SK-N-SH (cell line): ENCODE measurements around the gene ZNF664.

Experiments used
- EP300 ChIP-seq, 2 experiments: IDR thresholded peaks; 2 replicates each; pipeline versions ENCODE4 v1.4.0 to v1.6.1; 2012; ENCODE audit warnings: borderline replicate concordance in 1 of 2, low read depth in 1 of 2, low read length in 1 of 2
- EZH2phosphoT487 ChIP-seq: fragments of 200-600 bp; sonication (generic); IDR thresholded peaks from 2 replicates; pipeline ENCODE4 v1.6.1; 2017; ENCODE audit warnings: low read depth, mixed run types, mild to moderate bottlenecking, antibody characterized with exemption, moderate library complexity, borderline replicate concordance
- GABPA ChIP-seq: IDR thresholded peaks from 2 replicates; pipeline ENCODE4 v1.4.0; 2012; ENCODE audit warnings: low read depth, mild to moderate bottlenecking
- GATA2 ChIP-seq: sonication (generic); formaldehyde crosslinking; IDR thresholded peaks from 2 replicates; pipeline ENCODE4 v1.5.0; 2020; ENCODE audit warnings: mild to moderate bottlenecking, missing genetic modification reagents
- POLR2AphosphoS5 ChIP-seq: IDR thresholded peaks from 2 replicates; pipeline ENCODE4 v1.6.1; 2012; ENCODE audit warnings: low read depth, low read length
- RFX5 ChIP-seq: IDR thresholded peaks from 2 replicates; pipeline ENCODE4 v1.6.1; 2012; ENCODE audit warnings: mild to moderate bottlenecking, improper control_type of control experiment, low read length
- SIN3A ChIP-seq: IDR thresholded peaks from 2 replicates; pipeline ENCODE4 v1.6.1; 2012; ENCODE audit warnings: low read depth, mild to moderate bottlenecking, low read length, moderate library complexity, borderline replicate concordance
- TAF1 ChIP-seq: IDR thresholded peaks from 2 replicates; pipeline ENCODE4 v1.6.1; 2012; ENCODE audit warnings: low read depth, mild to moderate bottlenecking, low read length, moderate library complexity, borderline replicate concordance
- TCF12 ChIP-seq: IDR thresholded peaks from 2 replicates; pipeline ENCODE4 v1.4.0; 2012
- YY1 ChIP-seq: IDR thresholded peaks from 2 replicates; pipeline ENCODE4 v1.4.0; 2012; ENCODE audit warnings: low read depth, mild to moderate bottlenecking
- TF ChIP-seq, protein P1 (sequence below): fragments of 200-600 bp; sonication (generic); IDR thresholded peaks from 2 replicates; pipeline ENCODE4 v1.6.1; 2017; ENCODE audit warnings: antibody characterized with exemption, mild to moderate bottlenecking, moderate library complexity
- TF ChIP-seq, protein P2 (sequence below): IDR thresholded peaks from 2 replicates; pipeline ENCODE4 v1.6.1; 2012; ENCODE audit warnings: mild to moderate bottlenecking, low read depth, low read length, moderate library complexity
- TF ChIP-seq, protein P3 (sequence below): IDR thresholded peaks from 2 replicates; pipeline ENCODE4 v1.4.0; 2012; ENCODE audit warnings: low read depth

DNA sequence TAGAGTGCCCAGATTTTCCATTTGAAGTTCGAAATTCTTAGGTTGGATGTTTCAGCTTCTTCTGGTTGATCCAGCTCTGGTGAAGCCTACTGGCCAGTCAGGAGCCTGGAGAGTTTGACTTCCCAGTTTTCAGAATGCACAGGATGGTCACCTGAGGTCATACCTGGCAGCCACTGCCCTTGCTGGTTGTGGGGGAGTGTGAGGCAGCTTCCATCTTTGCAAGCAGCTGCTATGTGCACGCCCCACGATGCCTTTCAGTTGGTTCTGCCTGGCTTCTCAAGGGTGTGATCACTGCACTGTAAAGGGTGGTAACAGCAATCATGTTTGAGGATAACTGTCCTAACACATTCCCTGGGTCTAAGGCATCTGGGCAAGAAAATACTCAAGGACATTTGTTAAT is 15.8 kb upstream of the ZNF664 start:
- TF ChIP-seq GABPA (no peak), EP300 (IDR thresholded peaks at IDR 0.05; ENCODE audit: borderline replicate concordance in 1 of 2, low read depth in 1 of 2, low read length in 1 of 2) (no peak), POLR2AphosphoS5 (no peak), SIN3A (no peak), TAF1 (no peak), GATA2 (no peak), RFX5 (no peak), EZH2phosphoT487 (no peak), YY1 (no peak), TCF12 (no peak)
- TF ChIP-seq, protein P1, sequence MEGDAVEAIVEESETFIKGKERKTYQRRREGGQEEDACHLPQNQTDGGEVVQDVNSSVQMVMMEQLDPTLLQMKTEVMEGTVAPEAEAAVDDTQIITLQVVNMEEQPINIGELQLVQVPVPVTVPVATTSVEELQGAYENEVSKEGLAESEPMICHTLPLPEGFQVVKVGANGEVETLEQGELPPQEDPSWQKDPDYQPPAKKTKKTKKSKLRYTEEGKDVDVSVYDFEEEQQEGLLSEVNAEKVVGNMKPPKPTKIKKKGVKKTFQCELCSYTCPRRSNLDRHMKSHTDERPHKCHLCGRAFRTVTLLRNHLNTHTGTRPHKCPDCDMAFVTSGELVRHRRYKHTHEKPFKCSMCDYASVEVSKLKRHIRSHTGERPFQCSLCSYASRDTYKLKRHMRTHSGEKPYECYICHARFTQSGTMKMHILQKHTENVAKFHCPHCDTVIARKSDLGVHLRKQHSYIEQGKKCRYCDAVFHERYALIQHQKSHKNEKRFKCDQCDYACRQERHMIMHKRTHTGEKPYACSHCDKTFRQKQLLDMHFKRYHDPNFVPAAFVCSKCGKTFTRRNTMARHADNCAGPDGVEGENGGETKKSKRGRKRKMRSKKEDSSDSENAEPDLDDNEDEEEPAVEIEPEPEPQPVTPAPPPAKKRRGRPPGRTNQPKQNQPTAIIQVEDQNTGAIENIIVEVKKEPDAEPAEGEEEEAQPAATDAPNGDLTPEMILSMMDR: no peak
- TF ChIP-seq, protein P2, sequence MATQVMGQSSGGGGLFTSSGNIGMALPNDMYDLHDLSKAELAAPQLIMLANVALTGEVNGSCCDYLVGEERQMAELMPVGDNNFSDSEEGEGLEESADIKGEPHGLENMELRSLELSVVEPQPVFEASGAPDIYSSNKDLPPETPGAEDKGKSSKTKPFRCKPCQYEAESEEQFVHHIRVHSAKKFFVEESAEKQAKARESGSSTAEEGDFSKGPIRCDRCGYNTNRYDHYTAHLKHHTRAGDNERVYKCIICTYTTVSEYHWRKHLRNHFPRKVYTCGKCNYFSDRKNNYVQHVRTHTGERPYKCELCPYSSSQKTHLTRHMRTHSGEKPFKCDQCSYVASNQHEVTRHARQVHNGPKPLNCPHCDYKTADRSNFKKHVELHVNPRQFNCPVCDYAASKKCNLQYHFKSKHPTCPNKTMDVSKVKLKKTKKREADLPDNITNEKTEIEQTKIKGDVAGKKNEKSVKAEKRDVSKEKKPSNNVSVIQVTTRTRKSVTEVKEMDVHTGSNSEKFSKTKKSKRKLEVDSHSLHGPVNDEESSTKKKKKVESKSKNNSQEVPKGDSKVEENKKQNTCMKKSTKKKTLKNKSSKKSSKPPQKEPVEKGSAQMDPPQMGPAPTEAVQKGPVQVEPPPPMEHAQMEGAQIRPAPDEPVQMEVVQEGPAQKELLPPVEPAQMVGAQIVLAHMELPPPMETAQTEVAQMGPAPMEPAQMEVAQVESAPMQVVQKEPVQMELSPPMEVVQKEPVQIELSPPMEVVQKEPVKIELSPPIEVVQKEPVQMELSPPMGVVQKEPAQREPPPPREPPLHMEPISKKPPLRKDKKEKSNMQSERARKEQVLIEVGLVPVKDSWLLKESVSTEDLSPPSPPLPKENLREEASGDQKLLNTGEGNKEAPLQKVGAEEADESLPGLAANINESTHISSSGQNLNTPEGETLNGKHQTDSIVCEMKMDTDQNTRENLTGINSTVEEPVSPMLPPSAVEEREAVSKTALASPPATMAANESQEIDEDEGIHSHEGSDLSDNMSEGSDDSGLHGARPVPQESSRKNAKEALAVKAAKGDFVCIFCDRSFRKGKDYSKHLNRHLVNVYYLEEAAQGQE: no peak
- TF ChIP-seq, protein P3, sequence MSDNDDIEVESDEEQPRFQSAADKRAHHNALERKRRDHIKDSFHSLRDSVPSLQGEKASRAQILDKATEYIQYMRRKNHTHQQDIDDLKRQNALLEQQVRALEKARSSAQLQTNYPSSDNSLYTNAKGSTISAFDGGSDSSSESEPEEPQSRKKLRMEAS: no peak
